Bronchial smooth muscle cell (primary cell): ENCODE measurements around the gene FGF4. TPM values are rescaled to one million over a fixed set of nuclear protein-coding genes. Genes with fewer than 3 reads are reported as not detected.

Source experiments
- total RNA-seq: library from RNA; depleted of rRNA; stranded (reverse); fragments of >200 nt; gene quantifications from 2 replicates; pipeline ENCODE4 v1.2.1, GENCODE V29; 2014

The FGF4 gene
- total RNA-seq = not detected in 2 replicates

DNA sequence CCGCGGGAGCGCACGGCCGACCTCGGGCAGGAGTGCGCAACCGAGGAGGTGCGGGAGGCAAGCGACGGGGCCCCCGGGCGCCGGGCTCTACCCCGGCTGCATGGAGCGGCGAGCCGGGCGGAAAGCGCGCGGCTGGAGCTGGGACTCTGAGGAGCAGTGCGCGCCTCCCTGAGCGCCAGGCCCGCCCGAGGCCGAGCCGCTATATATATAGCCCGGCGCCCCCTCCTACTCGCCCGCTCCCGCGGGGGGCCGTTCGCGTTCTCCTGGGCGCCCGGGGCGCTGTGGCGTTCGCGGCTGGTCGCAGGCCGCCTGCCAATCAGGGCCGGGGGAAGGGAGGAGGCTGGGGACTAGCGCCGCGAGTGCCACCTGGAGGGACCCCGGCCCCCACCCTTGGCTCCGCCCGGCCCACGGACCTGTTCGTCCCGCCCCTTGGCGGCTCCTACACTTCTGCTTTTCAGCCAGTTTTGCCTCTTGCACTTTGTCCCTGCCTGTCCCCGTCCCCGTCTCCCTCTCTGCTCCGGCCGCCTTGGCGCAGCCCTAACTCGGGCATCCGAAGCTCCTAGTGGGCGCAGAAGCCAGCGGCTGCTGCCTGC is at the start of gene FGF4:
TSS of gene FGF4 (minus strand) at position 179 of the 593 bp plus-strand sequence. CDS start 257 bp downstream, outside the sequence.

GRCh38 chr11:69818603-69819441 is 43.7 kb upstream of the FGF4 start, which contains the start of gene FGF3:
TSS of gene FGF3 (minus strand) at chr11:69819416. CDS start at chr11:69818933, 483 bp downstream.

Other genes with a start within 250 kb of the FGF4 start
- gene CCND1, start 134.2 kb downstream of the FGF4 start, total RNA-seq = 336 and 341 TPM in 2 replicates
- 24.6 and 27.5 TPM in 2 replicates for gene LTO1, start 100.0 kb downstream of the FGF4 start, total RNA-seq
- gene FGF19, start 71.3 kb downstream of the FGF4 start, total RNA-seq = not detected in 2 replicates
- not detected in 2 replicates for gene FGF3, start 44.1 kb upstream of the FGF4 start, total RNA-seq